HG02885 (cell line): Measurements from ENCODE around the gene MRPL46.
"Not testable (repeated sequence)": the region's sequence is repeated elsewhere in the genome, so short reads cannot be mapped to it uniquely, and the experiment has no call there.

Source experiments
- ATAC-seq: cut with Tn5 transposase; IDR thresholded peaks from one replicate; pipeline ENCODE4 v1.9.1; 2021; ENCODE audit warnings: mild to moderate bottlenecking; ENCODE audit not compliant: unreplicated experiment, poor library complexity

MRPL46 gene

GRCh38 chr15:88448991-88449461, 18.2 kb downstream of the MRPL46 start:
- ATAC-seq = no peak

GRCh38 chr15:88447741-88448140, 19.4 kb downstream of the MRPL46 start:
- no peak for ATAC-seq

- ATAC-seq = no peak
Measured at GRCh38 chr15:88447206-88447605, 20.0 kb downstream of the MRPL46 start.

GRCh38 chr15:88441076-88441730, 26.0 kb downstream of the MRPL46 start:
- no peak for ATAC-seq

GRCh38 chr15:88440021-88440420, 27.2 kb downstream of the MRPL46 start:
- ATAC-seq = no peak

- no peak for ATAC-seq
Measured at GRCh38 chr15:88438181-88438580, 29.0 kb downstream of the MRPL46 start.

GRCh38 chr15:88434106-88434505, 33.1 kb downstream of the MRPL46 start:
- ATAC-seq = not testable (repeated sequence)

GRCh38 chr15:88433046-88433685, 34.0 kb downstream of the MRPL46 start:
- no peak for ATAC-seq

- ATAC-seq = no peak
Measured at GRCh38 chr15:88431441-88431840, 35.7 kb downstream of the MRPL46 start.

- ATAC-seq = no peak
Measured at GRCh38 chr15:88430051-88430450, 37.1 kb downstream of the MRPL46 start.

GRCh38 chr15:88428805-88429605, 38.2 kb downstream of the MRPL46 start:
- ATAC-seq = no peak

- no peak for ATAC-seq
Measured at GRCh38 chr15:88428053-88428452, 39.1 kb downstream of the MRPL46 start.

- ATAC-seq = no peak
Measured at GRCh38 chr15:88426304-88426703, 40.9 kb downstream of the MRPL46 start.

GRCh38 chr15:88423331-88423730, 43.9 kb downstream of the MRPL46 start:
- no peak for ATAC-seq

GRCh38 chr15:88419830-88420229, 47.4 kb downstream of the MRPL46 start:
- peak; percentile 43 for ATAC-seq
